Glutamatergic neuron (in vitro differentiated cells): ENCODE data around the gene FLRT3. TPM values are rescaled to one million over a fixed set of nuclear protein-coding genes. Genes with fewer than 3 reads are reported as not detected.

ENCODE experiments used
- DNase-seq: peaks from one replicate; pipeline ENCODE4 v3.0.0; 2022
- H3K27ac Mint-ChIP-seq: one replicate; pipeline ENCODE4 v1.8.0; 2020; ENCODE audit warnings: mild to moderate bottlenecking, mixed read lengths, inconsistent platforms; ENCODE audit not compliant: unreplicated experiment
- H3K27me3 Mint-ChIP-seq: one replicate; pipeline ENCODE4 v1.8.0; 2020; ENCODE audit warnings: mild to moderate bottlenecking, moderate library complexity, mixed read lengths, inconsistent platforms; ENCODE audit not compliant: unreplicated experiment
- H3K36me3 Mint-ChIP-seq: one replicate; pipeline ENCODE4 v1.8.0; 2020; ENCODE audit warnings: mild to moderate bottlenecking, mixed read lengths, inconsistent platforms; ENCODE audit not compliant: unreplicated experiment
- H3K4me1 Mint-ChIP-seq: one replicate; pipeline ENCODE4 v1.8.0; 2020; ENCODE audit warnings: mild to moderate bottlenecking, low read depth, mixed read lengths, inconsistent platforms; ENCODE audit not compliant: unreplicated experiment
- H3K4me3 Mint-ChIP-seq: one replicate; pipeline ENCODE4 v1.8.0; 2020; ENCODE audit warnings: mild to moderate bottlenecking, mixed read lengths, inconsistent platforms; ENCODE audit not compliant: unreplicated experiment
- H3K9me3 Mint-ChIP-seq: one replicate; pipeline ENCODE4 v1.8.0; 2020; ENCODE audit warnings: mild to moderate bottlenecking, moderate library complexity, mixed read lengths, inconsistent platforms; ENCODE audit not compliant: unreplicated experiment
- CTCF ChIP-seq: fragments of 200-600 bp; sonication (generic); IDR thresholded peaks from one replicate; pipeline ENCODE4 v1.5.0; 2021; ENCODE audit not compliant: partially characterized antibody, unreplicated experiment
- total RNA-seq: library from RNA; stranded (reverse); fragmentation: NEBNext Ultra II Directional; extraction: Animal tissue kit (Norgen Biotek cat#: 25700); gene quantifications from one replicate; pipeline ENCODE4 v1.2.1, GENCODE V29; 2021; ENCODE audit not compliant: unreplicated experiment

The FLRT3 gene
- total RNA-seq, 1 donor from 2014 or later: 5.7 TPM

- no peak for TF ChIP-seq CTCF
- Mint-ChIP-seq H3K4me1 (no peaks in the 10 kb centered on the region), H3K27me3 (peaks cover 2% of the 10 kb centered on the region), H3K27ac (no peak overlapping the region), H3K4me3 (no peak overlapping the region), H3K9me3 (no peaks in the 10 kb centered on the region), H3K36me3 (no peaks in the 10 kb centered on the region)
- no peak for DNase-seq
These were observed 23.9 kb downstream of the FLRT3 start for GRCh38 chr20:14313341-14314020.

GRCh38 chr20:14312001-14312400 lies 25.4 kb downstream of the FLRT3 start:
- Mint-ChIP-seq H3K27ac (no peak overlapping the region), H3K27me3 (peaks cover 2% of the 10 kb centered on the region), H3K4me3 (no peak overlapping the region), H3K36me3 (no peaks in the 10 kb centered on the region), H3K9me3 (no peaks in the 10 kb centered on the region), H3K4me1 (no peaks in the 10 kb centered on the region)
- DNase-seq: no peak
- no peak for TF ChIP-seq CTCF

GRCh38 chr20:14310977-14311627 lies 26.3 kb downstream of the FLRT3 start:
- Mint-ChIP-seq H3K27me3 (peaks cover 2% of the 10 kb centered on the region), H3K9me3 (no peaks in the 10 kb centered on the region), H3K4me3 (no peak overlapping the region), H3K36me3 (no peaks in the 10 kb centered on the region), H3K27ac (no peak overlapping the region), H3K4me1 (no peaks in the 10 kb centered on the region)
- no peak for TF ChIP-seq CTCF
- no peak for DNase-seq

- Mint-ChIP-seq H3K9me3 (peaks cover 2% of the 10 kb centered on the region), H3K4me3 (no peak overlapping the region), H3K36me3 (no peaks in the 10 kb centered on the region), H3K27me3 (peaks cover 2% of the 10 kb centered on the region), H3K4me1 (no peaks in the 10 kb centered on the region), H3K27ac (no peak overlapping the region)
- no peak for DNase-seq
- no peak for TF ChIP-seq CTCF
These were observed 29.5 kb downstream of the FLRT3 start for GRCh38 chr20:14307956-14308355.

GRCh38 chr20:14304472-14304871 lies 32.9 kb downstream of the FLRT3 start:
- Mint-ChIP-seq H3K36me3 (no peaks in the 10 kb centered on the region), H3K9me3 (peaks cover 2% of the 10 kb centered on the region), H3K27ac (no peak overlapping the region), H3K4me1 (no peaks in the 10 kb centered on the region), H3K4me3 (no peak overlapping the region), H3K27me3 (no peaks in the 10 kb centered on the region)
- no peak for TF ChIP-seq CTCF
- DNase-seq: no peak
